Endothelial cell of umbilical vein (primary cell): ENCODE measurements around the gene STMP1. TPM values are rescaled to one million over a fixed set of nuclear protein-coding genes. Genes with fewer than 3 reads are reported as not detected.

Experiments used
- BruUV-seq: library from RNA; stranded (reverse); fragments of 400-500 nt; replicated peaks from 2 replicates; lab custom pipeline; 2021; lab: Mats Ljungman, UMichigan
- CTCF ChIA-PET: fragments of 300-600, 350-600 bp; sonication (Branson Sonifier 250); formaldehyde crosslinking; loops from one replicate; lab custom pipeline; 2021; ENCODE audit warnings: antibody characterized with exemption, inconsistent platforms; lab: Charles Lee
- POLR2A ChIA-PET: fragments of 300-600, 350-600 bp; sonication (Branson Sonifier 250); formaldehyde crosslinking; loops from one replicate; lab custom pipeline; 2021; ENCODE audit warnings: antibody characterized with exemption, inconsistent platforms; lab: Charles Lee
- DNase-seq: peaks from one replicate; pipeline ENCODE4 v3.0.0-alpha.2; 2011; ENCODE audit warnings: low read depth, low spot score
- FAIRE-seq: peaks from 2 replicates; lab custom pipeline; 2011; peaks lifted over from hg19 to GRCh38; lab: Jason Lieb, UNC
- H2AFZ ChIP-seq: 2 replicates; pipeline ENCODE4 v1.6.0; 2012; ENCODE audit warnings: low read depth, low read length, control low read depth, inconsistent platforms
- H3K27ac ChIP-seq: 2 replicates; pipeline ENCODE4 v1.5.1; 2011; ENCODE audit warnings: low read depth, mild to moderate bottlenecking, control low read depth, low read length, moderate library complexity; ENCODE audit not compliant: insufficient read depth
- H3K27me3 ChIP-seq, 2 experiments: 2 replicates each; pipeline versions ENCODE4 v1.6.0 to v1.6.1; 2011; ENCODE audit warnings: low read length in 2 of 2, mixed read lengths in 1 of 2; ENCODE audit not compliant: control insufficient read depth in 2 of 2, insufficient read depth in 2 of 2
- H3K36me3 ChIP-seq, 2 experiments: 2 replicates in 1 of 2; 3 replicates in 1 of 2; pipeline ENCODE4 v1.5.1; 2011; ENCODE audit warnings: low read length in 2 of 2, mild to moderate bottlenecking in 1 of 2, moderate library complexity in 1 of 2; ENCODE audit not compliant: control insufficient read depth in 2 of 2, insufficient read depth in 2 of 2; ENCODE audit errors: extremely low read depth in 1 of 2
- H3K4me1 ChIP-seq: 3 replicates; pipeline ENCODE4 v1.5.1; 2011; ENCODE audit warnings: mild to moderate bottlenecking, low read length; ENCODE audit not compliant: control insufficient read depth, insufficient read depth; ENCODE audit errors: extremely low read depth
- H3K4me2 ChIP-seq: 2 replicates; pipeline ENCODE4 v1.6.1; 2011; ENCODE audit warnings: low read length, control low read depth, mixed read lengths; ENCODE audit not compliant: insufficient read depth
- H3K4me3 ChIP-seq, 3 experiments: fragments of 200-600 bp in 1 of 3; sonication (generic), shearing (Covaris generic) in 1 of 3; replicated peaks in 1 of 3; 2 replicates each; pipeline ENCODE4 v1.5.1; 2011 to 2016; ENCODE audit warnings: control low read depth in 3 of 3, low read length in 3 of 3, mild to moderate bottlenecking in 2 of 3, inconsistent platforms in 1 of 3, low read depth in 1 of 3, moderate library complexity in 1 of 3; ENCODE audit not compliant: insufficient read depth in 1 of 3
- H3K79me2 ChIP-seq: 2 replicates; pipeline ENCODE4 v1.6.0; 2012; ENCODE audit warnings: low read length, inconsistent platforms; ENCODE audit not compliant: control insufficient read depth, insufficient read depth
- H3K9ac ChIP-seq: replicated peaks from 2 replicates; pipeline ENCODE3; 2011; ENCODE audit warnings: low read length, control low read depth; ENCODE audit not compliant: insufficient read depth; ENCODE audit errors: extremely low read depth
- H3K9me1 ChIP-seq: replicated peaks from 3 replicates; pipeline ENCODE4 v1.6.0; 2011; ENCODE audit warnings: mild to moderate bottlenecking, low read length; ENCODE audit not compliant: control insufficient read depth, insufficient read depth; ENCODE audit errors: extremely low read depth
- H3K9me3 ChIP-seq: replicated peaks from 2 replicates; pipeline ENCODE4 v1.5.1; 2012; ENCODE audit warnings: low read length, inconsistent platforms; ENCODE audit not compliant: control insufficient read depth, insufficient read depth
- H4K20me1 ChIP-seq: replicated peaks from 2 replicates; pipeline ENCODE3; 2011; ENCODE audit warnings: mild to moderate bottlenecking, low read length; ENCODE audit not compliant: control insufficient read depth, insufficient read depth; ENCODE audit errors: extremely low read depth
- EZH2 ChIP-seq: IDR thresholded peaks from 2 replicates; pipeline ENCODE4 v1.6.1; 2012; ENCODE audit warnings: borderline replicate concordance, low read depth, mild to moderate bottlenecking, moderate library complexity, low read length, inconsistent platforms; ENCODE audit not compliant: severe bottlenecking
- FOS ChIP-seq: IDR thresholded peaks from 2 replicates; pipeline ENCODE4 v1.6.1; 2011; ENCODE audit warnings: mild to moderate bottlenecking, low read length, moderate library complexity, borderline replicate concordance; ENCODE audit not compliant: insufficient read depth
- GATA2 ChIP-seq: IDR thresholded peaks from 2 replicates; pipeline ENCODE4 v1.7.0; 2011; ENCODE audit warnings: low read depth, mild to moderate bottlenecking, moderate library complexity, mixed read lengths, low read length; ENCODE audit not compliant: insufficient read length, insufficient read depth
- JUN ChIP-seq: IDR thresholded peaks from 2 replicates; pipeline ENCODE4 v1.6.1; 2011; ENCODE audit warnings: borderline replicate concordance, low read depth; ENCODE audit not compliant: insufficient read length, insufficient read depth
- MYC ChIP-seq: IDR thresholded peaks from one replicate; pipeline ENCODE4 v1.6.1; 2011; ENCODE audit warnings: mild to moderate bottlenecking, low read depth, low read length
- POLR2A ChIP-seq: IDR thresholded peaks from 2 replicates; pipeline ENCODE4 v1.6.1; 2012; ENCODE audit warnings: low read depth, mild to moderate bottlenecking, control low read depth, low read length
- POLR2AphosphoS5 ChIP-seq: IDR thresholded peaks from 2 replicates; pipeline ENCODE4 v1.6.1; 2012; ENCODE audit warnings: low read depth, mild to moderate bottlenecking, control low read depth, low read length, moderate library complexity; ENCODE audit not compliant: insufficient read depth
- dilution Hi-C: fragments of 300-500 bp; cut with MboI; formaldehyde crosslinking; loops from one replicate; pipeline ENCODE4 v1.15.0; 2019; ENCODE audit warnings: low sequenced_read_pairs; ENCODE audit not compliant: extremely low pct_ligation_motif_present
- intact Hi-C: fragments of 100-400 bp; cut with micrococcal nuclease; formaldehyde crosslinking; loops from one replicate; pipeline ENCODE4 v1.10.0; 2022
- polyA plus RNA-seq, 4 experiments: library from polyadenylated mRNA; depleted of rRNA in 3 of 4; stranded (reverse) in 3 of 4; unstranded in 1 of 4; fragments of >200 nt; gene quantifications; 2 replicates each; pipeline versions ENCODE4 v1.2.1 to v1.2.3, GENCODE V29; 2011 to 2012; ENCODE audit warnings: missing spikeins in 1 of 4
- total RNA-seq: library from RNA; stranded (reverse); gene quantifications from 2 replicates; pipeline ENCODE4 v1.2.3, GENCODE V29; 2021
- TF ChIP-seq, protein P1 (sequence below): IDR thresholded peaks from 2 replicates; pipeline ENCODE4 v1.6.1; 2011; ENCODE audit not compliant: insufficient read depth, insufficient read length
- TF ChIP-seq, protein P2 (sequence below), 2 donors: IDR thresholded peaks; 1 replicate in 1 of 2; 2 replicates in 1 of 2; pipeline ENCODE4 v1.5.1; 2011; ENCODE audit warnings: low read length in 2 of 2, mild to moderate bottlenecking in 2 of 2, moderate library complexity in 2 of 2, control low read depth in 1 of 2, inconsistent platforms in 1 of 2, low read depth in 1 of 2; ENCODE audit not compliant: insufficient read depth in 1 of 2; ENCODE audit errors: extremely low read depth in 1 of 2

Gene STMP1
- total and polyA plus RNA-seq, 2 donors (not counting 3 experiments of a cell fraction or from before 2014, with no cell fraction given): 17.1 to 31.3 TPM

DNA sequence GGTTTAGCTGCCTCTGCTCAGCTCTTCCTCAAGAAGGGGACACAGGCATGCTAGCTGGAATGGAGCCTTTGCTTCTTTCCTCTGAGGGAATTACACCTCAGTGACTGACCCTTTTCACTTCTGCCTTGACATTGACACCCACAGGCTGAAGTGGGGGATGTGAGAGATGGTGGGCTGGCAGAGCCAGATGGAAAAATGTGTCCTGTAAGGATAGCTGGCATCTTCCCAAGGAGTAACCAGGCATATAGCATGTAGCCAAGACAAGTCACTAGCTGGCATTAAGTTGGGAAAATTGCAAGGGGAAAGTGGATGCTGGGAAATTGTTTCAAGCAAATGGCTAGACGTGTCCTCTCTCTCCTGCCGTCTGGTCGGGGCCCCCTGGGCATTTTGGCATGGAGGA is 19.9 kb downstream of the STMP1 start:
- POLR2A ChIA-PET: no interaction called here
- FAIRE-seq: no peak

More for the DNA sequence above, 19.9 kb downstream of the STMP1 start:
- no TSS peak for BruUV-seq
- H3K4me1 ChIP-seq: peaks cover 21% of the 10 kb centered on the region
- H3K4me3 ChIP-seq: no peak overlapping the region
- CTCF ChIA-PET: interaction anchor here (1.2 to 6.0 kb wide), 2 partner anchors 10 to 20 kb away, joined by 3 to 53 read pairs; partner anchors contain the start of gene STMP1
- H3K27me3 ChIP-seq: no peaks in the 10 kb centered on the region
- dilution Hi-C loops (no loop called here), intact Hi-C loops (no loop called here)
- no peak overlapping the region for H3K27ac ChIP-seq
- H3K79me2 ChIP-seq: no peaks in the 10 kb centered on the region
- no peak overlapping the region for H3K9ac ChIP-seq
- no peak for DNase-seq
- no peaks in the 10 kb centered on the region for H3K9me3 ChIP-seq
- TF ChIP-seq POLR2A: no peak
- TF ChIP-seq, protein P1, sequence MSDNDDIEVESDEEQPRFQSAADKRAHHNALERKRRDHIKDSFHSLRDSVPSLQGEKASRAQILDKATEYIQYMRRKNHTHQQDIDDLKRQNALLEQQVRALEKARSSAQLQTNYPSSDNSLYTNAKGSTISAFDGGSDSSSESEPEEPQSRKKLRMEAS: no peak
- TF ChIP-seq FOS: no peak
- no peak for TF ChIP-seq MYC
- TF ChIP-seq EZH2: no peak
- TF ChIP-seq POLR2AphosphoS5: no peak
- no peak for TF ChIP-seq JUN
- TF ChIP-seq GATA2: no peak
- TF ChIP-seq, protein P2, sequence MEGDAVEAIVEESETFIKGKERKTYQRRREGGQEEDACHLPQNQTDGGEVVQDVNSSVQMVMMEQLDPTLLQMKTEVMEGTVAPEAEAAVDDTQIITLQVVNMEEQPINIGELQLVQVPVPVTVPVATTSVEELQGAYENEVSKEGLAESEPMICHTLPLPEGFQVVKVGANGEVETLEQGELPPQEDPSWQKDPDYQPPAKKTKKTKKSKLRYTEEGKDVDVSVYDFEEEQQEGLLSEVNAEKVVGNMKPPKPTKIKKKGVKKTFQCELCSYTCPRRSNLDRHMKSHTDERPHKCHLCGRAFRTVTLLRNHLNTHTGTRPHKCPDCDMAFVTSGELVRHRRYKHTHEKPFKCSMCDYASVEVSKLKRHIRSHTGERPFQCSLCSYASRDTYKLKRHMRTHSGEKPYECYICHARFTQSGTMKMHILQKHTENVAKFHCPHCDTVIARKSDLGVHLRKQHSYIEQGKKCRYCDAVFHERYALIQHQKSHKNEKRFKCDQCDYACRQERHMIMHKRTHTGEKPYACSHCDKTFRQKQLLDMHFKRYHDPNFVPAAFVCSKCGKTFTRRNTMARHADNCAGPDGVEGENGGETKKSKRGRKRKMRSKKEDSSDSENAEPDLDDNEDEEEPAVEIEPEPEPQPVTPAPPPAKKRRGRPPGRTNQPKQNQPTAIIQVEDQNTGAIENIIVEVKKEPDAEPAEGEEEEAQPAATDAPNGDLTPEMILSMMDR (IDR thresholded peaks at IDR 0.05; ENCODE audit: extremely low read depth in 1 of 2, insufficient read depth in 1 of 2, low read depth in 1 of 2, low read length in 2 of 2): no peak
- H3K9me1 ChIP-seq: no peaks in the 10 kb centered on the region
- no peak overlapping the region for H3K4me2 ChIP-seq
- H4K20me1 ChIP-seq: no peaks in the 10 kb centered on the region
- peaks cover 0 to 2% of the 10 kb centered on the region in 2 experiments for H3K36me3 ChIP-seq
- no peak overlapping the region for H2AFZ ChIP-seq
